ENCODE results near the gene TMEM63C.

- TF ChIP-seq POLR2AphosphoS5 (IDR thresholded peaks at IDR 0.05): no peak
- no peak for TF ChIP-seq POLR2A (IDR thresholded peaks at IDR 0.05)
- TF ChIP-seq CTCF (IDR thresholded peaks at IDR 0.05): no peak
- TF ChIP-seq EP300 (IDR thresholded peaks at IDR 0.05): no peak
Measured at GRCh38 chr14:77284466-77284865, 102.9 kb downstream of the TMEM63C start.
